ENCODE data around the gene TMX4. TPM values are rescaled to one million over a fixed set of nuclear protein-coding genes. Genes with fewer than 3 reads are reported as not detected.
A peak's percentile ranks its signal among the peaks of the same experiment; 100 is the strongest.
"Not testable (repeated sequence)": the region's sequence is repeated elsewhere in the genome, so short reads cannot be mapped to it uniquely, and the experiment has no call there.

TMX4 gene
- total RNA-seq, 1 donor from 2014 or later = 22.6 TPM

DNA sequence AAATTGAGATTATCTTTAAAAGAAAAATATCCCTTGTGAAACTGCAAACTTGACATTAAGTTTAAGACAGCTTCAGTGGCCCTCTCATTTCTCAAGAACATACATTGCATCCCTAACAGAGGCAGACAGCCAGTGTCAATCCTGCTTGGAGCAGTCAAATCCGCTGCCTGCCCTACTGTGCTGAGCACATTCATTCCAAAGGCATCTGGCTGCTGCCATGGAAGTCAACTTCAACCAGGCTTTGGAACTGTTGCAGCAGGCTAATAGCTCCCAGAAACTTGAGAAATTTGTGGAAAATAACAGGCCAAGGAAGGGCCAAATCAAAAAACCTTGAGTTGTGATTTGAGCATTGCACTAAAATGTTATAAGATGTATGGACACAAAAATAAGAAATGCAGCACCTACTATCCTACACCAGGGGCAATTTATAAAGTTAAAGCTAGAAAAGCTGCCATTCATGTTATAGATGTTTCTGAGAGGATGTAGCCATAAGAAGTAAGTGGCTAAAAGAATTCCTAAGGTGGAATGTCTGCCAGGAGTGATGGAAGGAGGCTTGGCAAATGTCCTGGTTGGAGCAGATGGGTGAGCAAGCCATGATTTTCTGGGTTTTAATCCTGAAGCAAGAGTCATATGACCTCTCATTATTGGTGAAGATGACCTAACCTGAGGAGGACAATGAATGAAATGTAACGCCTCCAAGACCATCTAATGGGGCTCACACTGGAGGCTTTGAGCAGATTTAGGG, 47.9 kb downstream of the TMX4 start:
- DNase-seq (ENCODE audit: low read depth) = no peak

DNA sequence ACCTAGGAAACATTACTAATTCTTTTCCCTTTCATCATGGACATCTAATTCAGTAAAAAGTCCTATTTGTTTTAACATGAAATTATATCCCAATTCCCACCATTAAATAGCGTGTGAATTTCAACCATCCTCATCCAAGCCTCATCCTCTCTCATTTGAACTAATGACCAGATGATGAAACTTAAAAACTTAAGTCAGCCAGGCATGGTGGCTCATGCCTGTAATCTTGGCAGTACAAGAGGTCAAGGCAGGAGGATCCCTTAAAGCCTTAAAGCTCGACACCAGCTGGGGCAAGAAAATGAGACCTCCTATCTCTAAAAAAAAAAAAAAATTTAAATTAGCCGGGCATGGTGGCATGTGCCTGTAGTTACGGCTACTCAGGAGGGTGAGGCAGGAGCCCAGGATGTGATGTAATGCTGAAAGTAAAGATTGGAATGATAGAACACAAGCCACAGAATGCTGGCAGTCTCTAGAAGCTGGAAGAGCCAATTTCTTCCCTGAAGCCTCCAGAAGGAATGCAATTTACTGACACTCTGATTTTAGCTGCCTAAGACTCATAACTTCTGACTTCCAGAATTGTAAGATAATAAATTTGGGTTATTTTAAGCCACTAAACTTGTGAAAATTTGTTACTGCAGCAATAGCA, 52.2 kb downstream of the TMX4 start:
- DNase-seq (ENCODE audit: low read depth) = peak; percentile 14

DNA sequence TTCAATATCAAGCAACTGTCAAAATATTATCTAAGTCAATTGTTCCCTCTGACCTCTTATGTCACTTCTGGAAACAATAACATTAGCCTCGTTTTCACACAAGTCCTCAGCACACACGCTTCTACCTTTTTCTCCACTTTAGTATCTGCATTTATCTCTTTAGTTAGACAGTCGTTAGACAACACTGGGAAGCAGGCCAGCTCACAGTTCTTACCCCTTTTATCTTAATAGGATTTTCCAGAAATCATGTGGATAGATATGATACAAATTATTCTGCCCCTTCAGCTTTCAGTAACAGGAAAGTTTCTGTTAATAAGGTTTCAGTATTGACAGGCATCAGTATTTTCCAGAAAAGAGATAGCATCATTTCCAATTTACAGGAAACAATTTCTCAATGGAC, 53.4 kb downstream of the TMX4 start:
- no peak for DNase-seq (ENCODE audit: low read depth)

DNA sequence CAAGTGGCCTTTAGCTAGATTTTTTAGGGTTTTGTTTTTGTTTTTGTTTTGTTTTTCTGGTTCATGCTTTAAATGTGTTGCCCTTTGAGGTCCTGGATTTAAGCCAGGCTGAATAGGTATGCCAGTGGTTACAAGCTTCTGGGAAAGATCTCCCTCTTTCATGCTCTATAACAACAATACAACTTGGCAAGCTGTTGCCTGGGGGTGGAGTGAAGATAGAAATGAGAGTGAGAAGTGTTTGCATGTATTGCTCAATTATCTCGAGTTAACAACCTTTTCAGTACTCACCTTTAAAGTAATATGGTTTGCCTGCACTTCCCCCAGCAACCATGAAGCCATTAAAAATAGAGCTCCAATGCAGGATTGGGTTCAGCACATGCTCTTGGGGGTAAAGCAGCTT, 60.1 kb downstream of the TMX4 start:
- DNase-seq (ENCODE audit: low read depth) = no peak

DNA sequence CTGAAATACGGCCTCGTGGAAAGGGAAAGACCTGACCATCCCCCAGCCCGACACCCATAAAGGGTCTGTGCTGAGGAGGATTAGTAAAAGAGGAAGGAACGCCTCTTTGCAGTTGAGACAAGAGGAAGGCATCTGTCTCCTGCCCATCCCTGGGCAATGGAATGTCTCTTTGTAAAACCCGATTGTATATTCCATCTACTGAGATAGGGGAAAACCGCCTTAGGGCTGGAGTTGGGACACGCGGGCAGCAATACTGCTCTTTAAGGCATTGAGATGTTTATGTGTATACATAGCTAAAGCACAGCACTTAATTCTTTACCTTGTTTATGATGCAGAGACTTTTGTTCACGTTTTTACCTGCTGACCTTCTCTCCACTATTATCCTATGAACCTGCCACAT, 63.0 kb downstream of the TMX4 start:
- DNase-seq (ENCODE audit: low read depth) = not testable (repeated sequence)

DNA sequence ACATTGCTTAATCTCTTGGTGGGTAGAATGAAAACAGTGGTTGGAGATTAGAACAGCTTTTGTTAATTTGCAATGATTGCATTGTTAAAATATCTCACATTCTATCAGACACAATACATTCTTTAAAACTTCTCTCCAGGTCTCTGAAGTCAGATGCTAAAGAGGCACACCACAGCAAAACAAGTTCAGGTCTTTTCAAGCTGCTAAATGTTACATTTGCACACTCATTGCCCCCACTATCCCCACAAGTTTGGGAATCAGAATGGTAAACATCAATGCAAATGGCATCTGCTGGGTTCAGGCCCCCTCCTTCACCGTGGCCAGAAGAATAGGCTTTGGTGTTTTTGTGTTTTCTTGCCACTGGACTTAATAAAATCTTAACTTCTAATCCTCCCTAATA, 69.2 kb downstream of the TMX4 start:
- no peak for DNase-seq (ENCODE audit: low read depth)

DNA sequence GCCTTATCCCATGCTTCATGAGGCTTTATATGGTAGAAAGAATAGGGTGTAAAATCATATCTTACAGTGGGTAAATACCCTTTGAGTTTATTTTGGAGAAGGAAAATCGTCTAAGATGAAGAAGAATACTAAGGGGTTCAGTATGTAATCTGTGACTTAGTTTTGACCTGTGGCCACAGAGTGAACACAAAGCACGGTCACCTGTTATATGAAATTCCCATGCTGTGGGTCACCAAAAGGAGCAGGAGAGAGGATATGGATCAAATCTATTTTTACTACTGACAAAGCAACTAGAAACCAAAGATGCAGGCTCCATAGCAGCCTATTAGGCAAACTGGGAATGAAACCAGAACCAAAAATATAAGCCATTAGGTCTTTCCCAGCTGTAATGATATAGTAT, 75.7 kb downstream of the TMX4 start:
- DNase-seq (ENCODE audit: low read depth) = peak; percentile 70

DNA sequence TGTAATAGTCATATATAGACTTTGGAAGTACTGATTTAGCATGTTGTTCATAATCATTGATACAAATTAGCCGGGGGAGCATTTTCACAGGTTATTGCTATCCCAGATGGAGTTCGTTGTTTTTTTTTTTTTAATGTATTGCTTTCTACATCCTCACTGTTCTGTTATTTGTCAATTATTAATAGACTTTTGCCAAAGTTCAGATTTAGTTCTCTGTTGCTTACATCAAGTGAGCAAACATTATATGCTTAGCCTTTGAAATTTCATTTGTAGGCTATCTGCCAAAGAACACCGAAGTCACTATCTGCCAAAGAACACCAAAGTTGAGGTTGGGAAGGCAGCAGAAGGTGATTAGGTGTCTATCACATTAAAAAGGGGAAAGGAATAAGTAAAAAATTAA, 79.2 kb downstream of the TMX4 start, which contains the start of gene HAO1:
Gene HAO1 (minus strand): TSS at position 118 of the 400 bp plus-strand sequence. CDS start 36 bp downstream, at position 82.
- DNase-seq (ENCODE audit: low read depth) = no peak

DNA sequence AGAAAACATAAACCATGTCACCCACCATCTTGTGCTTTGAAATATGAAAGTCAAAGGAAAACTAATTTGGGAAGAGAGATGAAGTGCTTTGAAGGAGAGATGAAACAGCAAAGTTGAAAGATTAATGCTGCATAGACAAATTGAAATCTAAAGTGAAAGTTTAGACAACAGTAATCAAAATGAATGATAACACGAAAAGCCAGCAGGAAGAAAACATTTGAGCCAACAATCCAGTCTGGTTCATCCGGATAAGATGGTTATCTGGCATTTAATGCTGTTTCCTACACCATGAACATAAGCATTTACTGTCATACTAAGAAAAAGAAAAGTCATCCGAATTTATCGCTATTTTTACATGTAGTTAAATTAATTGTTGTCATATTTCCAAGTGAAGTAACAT, 79.9 kb downstream of the TMX4 start:
- DNase-seq (ENCODE audit: low read depth) = no peak

DNA sequence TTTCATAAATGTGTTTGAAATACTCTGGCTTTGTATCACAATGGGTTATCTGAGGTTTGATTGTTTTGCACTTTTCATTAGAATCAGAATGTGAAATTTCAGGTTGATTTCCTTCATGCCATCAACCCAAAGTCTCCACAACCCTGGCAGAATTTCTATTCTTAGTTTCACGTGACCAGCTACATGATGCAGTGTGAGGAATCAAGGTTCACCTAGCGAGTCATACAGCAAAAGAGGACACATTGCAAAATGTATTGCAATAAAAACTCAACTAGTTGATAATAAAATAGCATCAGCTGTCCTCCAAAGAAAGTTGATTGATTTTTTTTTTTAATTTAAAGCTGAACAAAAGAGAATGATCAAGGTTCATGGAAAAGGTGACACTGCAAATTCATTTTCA, 81.5 kb downstream of the TMX4 start:
- peak; percentile 25 for DNase-seq (ENCODE audit: low read depth)

DNA sequence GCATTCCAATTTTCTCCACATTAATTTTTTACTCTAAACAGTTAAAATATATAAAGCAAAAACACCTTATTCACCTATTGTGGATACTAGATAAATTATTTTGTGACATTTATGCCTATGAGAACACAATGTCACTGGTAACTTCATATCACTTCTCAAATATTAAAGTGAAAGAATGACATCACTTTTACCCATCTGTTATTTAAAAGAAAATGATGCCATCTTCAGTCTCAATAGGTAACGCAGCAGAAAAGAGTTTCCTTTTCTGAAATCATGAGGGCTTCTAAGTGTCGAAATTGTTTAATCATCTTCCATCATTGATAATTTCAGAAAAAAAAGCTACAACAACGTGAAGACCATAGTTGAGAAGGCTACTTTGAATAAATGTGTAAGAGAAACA, 82.2 kb downstream of the TMX4 start:
- no peak for DNase-seq (ENCODE audit: low read depth)

DNA sequence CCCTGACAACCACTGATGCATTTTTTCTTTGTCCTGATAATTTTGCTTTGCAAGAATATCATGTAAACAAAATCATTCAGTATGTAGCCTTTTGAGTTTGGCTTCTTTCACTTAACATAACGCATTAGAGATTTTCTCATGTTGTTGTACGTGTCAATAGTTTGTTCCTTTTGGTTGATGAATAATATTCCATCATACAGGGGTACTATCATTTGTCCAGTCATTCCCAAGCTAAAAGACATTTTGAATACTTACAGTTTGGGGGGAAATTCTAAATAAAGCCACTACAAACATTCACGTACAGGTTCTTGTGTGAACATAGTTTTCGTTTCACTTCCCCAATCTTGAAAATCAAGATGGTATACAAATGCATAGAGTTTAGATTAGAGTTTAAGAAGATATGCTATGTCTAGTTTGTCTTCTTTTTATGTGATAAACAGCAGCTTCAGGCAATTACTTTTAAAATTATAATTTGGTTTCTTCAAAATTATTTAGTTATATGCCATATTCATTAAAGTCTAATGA, 84.5 kb downstream of the TMX4 start:
- no peak for DNase-seq (ENCODE audit: low read depth)

DNA sequence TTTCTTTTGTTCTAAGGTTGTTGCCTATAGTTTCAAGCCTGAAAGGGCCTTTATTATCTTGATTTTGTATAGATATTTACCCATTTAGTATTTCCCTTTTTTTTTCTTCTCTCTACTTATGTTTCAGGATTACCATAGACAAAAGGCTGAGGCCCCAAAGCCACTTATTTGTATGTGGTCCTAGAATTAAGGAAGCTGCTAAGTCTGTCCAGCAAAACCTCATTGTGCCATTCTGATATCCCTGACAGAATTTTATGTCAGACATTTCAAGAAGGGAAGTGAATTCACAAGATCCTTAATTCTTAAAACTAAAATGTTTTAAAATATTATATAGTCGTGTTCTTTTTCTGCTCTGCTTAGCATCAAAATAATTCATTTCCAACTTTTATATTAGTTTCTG, 86.2 kb downstream of the TMX4 start:
- no peak for DNase-seq (ENCODE audit: low read depth)

DNA sequence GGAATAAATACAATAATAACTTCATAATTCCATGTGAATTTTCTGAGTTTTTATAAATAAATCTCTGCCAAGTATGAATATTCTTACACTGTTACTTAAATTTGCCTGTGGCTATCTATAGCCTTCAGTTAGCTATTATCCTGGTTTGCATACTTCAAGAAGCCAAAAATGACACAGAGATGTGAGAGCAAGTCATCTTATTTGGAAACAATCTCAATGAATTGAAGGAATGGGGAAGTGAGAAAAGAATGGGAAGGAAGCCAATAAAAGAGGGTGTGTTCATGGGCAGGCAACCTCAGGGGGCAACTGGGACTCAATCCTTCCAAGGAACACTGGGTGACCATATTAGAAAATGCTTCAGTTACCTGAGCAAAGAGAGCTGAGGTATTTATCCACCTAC, 89.2 kb downstream of the TMX4 start:
- no peak for DNase-seq (ENCODE audit: low read depth)

Other genes starting within 250 kb of the TMX4 start
- gene HAO1, start 79.3 kb downstream of the TMX4 start, total RNA-seq = not detected in 2 replicates
- 0.26 and 0.29 TPM in 2 replicates for gene PLCB1, start 112.5 kb upstream of the TMX4 start, total RNA-seq

All from myocyte (in vitro differentiated cells).